HG02759 (cell line): Measurements from ENCODE around the gene FFAR1.
"Not testable (repeated sequence)": the region's sequence is repeated elsewhere in the genome, so short reads cannot be mapped to it uniquely, and the experiment has no call there.

Source experiments
- ATAC-seq: cut with Tn5 transposase; IDR thresholded peaks from one replicate; pipeline ENCODE4 v1.9.1; 2021; ENCODE audit warnings: mild to moderate bottlenecking, moderate library complexity; ENCODE audit not compliant: unreplicated experiment

FFAR1 gene

DNA sequence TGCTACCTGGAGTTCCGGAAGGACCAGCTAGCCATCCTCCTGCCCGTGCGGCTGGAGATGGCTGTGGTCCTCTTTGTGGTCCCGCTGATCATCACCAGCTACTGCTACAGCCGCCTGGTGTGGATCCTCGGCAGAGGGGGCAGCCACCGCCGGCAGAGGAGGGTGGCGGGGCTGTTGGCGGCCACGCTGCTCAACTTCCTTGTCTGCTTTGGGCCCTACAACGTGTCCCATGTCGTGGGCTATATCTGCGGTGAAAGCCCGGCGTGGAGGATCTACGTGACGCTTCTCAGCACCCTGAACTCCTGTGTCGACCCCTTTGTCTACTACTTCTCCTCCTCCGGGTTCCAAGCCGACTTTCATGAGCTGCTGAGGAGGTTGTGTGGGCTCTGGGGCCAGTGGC is 11.7 kb downstream of the FFAR1 start:
- ATAC-seq, result not testable (repeated sequence)

DNA sequence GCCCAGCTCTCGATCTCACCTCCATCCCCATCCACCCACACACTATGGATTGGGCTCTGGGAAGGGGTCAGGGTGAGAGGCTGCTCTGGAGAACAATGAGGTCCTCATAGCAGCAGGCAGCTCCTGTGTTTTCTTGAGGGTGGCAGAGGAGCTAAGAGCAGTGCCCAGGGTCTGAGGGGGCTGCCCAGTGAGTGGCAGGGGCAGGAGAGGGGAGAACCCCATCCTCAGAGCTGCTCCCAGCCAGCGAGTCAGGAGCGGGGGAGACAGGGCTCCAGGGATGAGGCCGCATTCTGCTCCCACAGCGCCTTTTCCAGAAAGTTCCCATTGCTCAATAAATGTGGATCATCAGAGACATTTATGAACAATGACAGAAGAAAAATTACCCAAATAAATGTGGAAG is 12.4 kb downstream of the FFAR1 start:
- not testable (repeated sequence) for ATAC-seq

DNA sequence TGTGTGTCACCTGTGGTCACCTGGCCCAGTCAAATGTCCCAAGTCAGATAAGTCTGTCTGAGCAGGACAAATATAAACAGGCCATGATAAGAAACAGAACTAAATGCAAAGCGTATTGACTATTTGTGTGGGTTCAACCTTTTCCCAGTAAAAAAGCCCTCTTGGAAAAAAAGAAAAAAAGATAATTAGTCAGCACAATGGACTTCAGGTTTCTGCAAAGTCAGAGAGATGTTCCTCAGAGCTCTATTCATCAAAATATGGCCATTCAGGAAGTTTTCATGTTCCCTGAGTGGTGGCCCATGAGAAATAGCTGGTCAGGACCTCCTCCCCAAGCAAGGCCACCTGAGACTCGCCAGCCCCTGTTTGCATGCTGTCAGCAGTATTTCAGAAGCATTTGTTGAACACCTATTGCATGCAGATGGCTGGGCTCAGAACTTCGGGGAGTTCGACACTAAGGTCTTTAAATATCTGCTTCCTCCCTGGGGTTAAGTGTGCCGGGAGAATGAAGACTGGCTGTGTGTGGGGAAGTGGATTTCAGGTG is 13.2 kb downstream of the FFAR1 start:
- ATAC-seq, result no peak

DNA sequence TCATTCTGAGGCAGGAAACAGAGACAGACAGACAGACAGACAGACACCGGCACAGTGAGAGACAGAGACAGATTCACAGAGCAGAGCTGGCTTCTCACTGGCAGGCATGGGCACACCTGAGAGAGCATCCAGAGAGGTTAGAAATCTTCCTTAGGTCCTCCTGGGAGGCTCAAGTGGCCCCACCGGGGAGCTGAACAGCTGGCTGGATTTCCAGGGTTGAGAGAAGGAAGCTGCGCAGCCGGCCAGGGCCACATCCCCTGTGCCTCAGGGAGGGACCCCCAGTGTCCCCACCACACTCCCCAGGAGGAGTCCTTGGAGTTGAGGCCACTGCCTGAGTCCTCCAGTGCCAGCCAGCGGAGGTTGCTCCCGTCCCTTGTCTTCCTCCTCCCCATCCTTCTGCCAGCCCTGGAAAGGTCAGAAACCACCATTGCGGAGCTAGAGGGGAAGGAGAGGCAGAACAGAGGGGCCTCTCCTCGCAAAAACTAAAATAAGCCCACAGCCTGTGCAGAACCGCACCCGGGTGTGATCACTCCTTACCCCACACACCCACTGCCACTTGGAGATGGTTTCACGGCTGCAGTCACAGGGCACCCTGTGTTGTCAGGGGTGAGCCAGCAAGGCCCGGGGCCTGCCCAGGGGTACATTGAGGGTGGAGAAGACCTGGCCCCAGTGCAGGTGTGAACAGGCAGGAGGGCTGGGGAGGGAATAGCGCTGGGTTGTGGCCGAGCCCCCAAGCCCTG is 14.7 kb downstream of the FFAR1 start:
- no peak for ATAC-seq

DNA sequence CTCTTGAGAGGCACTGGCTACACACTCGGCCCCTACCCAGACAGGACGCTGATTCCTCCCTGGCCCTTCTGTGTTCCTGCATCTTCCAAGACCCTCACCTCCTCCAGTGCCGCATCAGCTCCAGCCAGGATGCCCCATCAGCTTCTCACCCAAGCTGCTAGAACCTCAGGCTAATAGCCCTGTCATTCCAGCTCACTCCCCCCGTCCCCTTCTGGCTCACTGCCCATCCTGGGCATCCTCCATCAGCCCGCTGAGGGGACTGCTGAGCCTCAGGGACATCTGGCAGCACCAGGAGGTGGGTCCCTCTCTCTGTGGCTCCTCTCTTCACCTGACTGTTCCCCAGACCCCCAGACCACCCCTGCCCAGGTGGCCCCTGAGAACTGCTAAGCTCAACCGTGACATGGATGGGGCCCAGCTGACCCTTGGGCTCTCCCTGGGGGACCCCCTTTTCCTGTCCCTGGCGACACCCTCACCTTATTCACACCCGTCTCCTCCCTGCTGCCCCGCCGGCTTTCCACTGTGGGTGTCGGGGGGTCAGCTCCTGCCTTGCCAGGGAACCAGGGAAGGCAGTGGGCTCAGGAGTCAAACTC is 15.4 kb downstream of the FFAR1 start:
- no peak for ATAC-seq

DNA sequence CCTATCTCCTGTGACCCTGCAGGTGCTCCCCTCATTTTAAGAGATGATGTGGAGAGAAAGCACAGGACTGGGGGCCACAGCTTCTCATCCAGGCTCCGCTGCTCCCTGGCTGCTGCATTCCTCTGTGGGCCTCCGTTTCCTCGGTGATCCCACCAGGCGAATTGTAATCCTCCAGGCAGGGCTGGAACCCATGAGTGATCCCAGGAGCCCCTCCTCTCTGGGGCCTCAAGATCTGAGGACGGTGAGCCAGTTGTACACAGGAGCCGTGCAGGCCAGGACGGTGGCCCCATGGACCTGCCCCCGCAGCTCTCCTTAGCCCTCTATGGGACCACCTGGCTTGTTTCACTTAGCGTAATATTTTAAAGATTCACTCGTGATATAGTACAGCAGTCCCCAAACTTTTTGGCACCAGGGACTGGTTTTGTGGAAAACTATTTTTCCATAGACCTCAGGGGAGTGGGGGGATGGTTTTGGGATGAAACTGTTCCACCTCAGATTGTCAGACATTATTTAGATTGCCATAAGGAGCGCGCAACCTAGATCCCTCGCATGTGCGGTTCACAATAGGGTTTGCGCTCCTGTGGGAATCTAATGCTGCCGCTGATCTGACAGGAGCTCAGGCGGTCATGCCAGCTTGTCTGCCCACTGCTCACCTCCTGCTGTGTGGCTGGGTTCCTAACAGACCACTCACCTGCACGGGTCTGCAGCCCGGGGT is 16.2 kb downstream of the FFAR1 start:
- ATAC-seq, result no peak

DNA sequence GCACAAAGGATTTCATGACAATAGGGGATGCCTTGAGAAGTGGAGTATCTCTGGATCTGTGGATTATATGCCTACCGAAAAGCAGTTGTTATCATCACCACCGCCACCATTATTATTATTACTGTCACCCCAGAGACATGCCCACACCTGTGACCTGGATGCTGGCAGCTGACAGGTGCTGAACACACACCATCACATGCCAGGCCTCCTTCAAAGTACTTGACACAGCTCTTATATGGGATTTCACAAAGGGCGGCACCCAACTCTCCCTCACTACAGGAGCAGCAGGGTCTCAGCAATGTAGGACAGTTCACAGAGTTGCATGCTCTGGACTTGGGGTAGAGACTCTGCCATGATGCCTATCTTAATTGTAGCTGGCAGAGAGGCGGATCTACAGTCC is 17.6 kb downstream of the FFAR1 start:
- ATAC-seq, result no peak

DNA sequence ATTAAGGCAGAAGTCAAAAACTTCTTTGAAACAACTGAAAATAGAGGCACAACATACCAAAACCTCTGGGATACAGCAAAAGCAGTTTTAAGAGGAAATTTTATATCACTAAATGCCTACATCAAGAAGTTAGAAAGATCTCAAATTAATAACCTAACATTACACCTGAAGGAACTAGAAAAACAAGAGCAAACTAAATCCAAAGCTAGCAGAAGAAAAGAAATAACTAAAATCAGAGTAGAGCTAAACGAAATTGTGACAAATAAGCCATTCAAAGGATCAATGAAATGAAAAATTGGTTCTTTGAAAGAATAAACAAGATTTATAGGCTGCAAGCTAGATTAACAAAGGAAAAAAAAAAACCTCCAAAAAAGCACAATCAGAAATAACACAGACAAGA is 20.7 kb downstream of the FFAR1 start:
- no peak for ATAC-seq

DNA sequence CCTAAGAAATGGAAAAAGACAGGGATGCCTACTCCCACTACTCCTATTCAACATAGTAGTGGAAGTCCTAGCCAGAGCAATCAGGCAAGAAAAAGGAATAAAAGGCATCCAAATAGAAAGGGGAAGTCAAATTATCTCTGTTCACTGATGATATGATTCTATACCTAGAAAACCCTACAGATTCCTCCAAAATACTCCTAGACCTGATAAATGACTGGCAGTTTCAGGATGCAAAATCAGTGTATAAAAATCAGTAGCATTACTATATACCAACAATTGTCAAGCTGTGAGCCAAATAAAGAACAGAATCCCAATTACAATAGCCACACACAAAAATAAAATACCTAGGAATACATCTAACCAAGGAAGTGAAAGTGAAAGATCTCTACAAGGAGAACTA is 21.8 kb downstream of the FFAR1 start:
- ATAC-seq, result no peak

DNA sequence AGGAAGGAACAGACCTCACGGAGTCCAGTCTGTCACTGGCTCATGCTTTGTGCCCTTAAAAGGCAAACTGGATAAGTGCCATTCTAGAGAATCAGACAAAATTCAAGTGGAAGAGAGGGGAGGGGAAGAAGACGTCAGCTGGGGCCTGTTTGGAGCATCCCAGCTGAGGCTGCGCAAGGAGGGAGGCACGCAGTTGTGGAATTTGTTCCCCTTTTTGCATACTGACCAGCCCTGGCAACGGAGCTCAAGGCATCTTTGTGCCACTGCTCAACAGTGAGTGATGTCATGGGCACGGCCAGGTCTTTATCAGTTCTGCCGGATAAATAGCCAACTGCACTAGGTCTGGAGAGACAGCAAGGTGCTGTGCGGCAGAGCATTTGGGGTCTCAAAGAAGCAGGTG is 23.0 kb downstream of the FFAR1 start, which contains the start of gene GPR42:
Gene GPR42, plus strand, starts transcription at position 347 of the 400 bp plus-strand sequence. CDS start 292 bp downstream, outside the sequence.
- ATAC-seq, result no peak

DNA sequence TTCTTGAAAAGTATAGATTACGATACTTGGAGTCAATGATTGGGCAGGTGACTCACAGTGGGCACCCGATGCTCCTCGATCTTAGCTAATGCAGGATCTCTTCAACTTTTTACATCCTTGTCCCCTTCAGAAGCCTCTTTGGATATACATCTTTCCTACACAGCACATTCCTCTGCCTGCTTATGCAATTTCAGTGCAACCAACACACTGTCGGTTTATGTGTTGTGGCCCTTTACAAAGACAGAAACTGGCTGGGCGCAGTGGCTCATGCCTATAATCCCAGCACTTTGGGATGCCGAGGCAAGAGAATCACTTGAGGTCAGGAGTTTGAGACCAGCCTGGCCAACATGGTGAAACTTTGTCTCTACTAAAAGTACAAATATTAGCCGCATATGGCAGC is 25.8 kb downstream of the FFAR1 start:
- ATAC-seq, result no peak

DNA sequence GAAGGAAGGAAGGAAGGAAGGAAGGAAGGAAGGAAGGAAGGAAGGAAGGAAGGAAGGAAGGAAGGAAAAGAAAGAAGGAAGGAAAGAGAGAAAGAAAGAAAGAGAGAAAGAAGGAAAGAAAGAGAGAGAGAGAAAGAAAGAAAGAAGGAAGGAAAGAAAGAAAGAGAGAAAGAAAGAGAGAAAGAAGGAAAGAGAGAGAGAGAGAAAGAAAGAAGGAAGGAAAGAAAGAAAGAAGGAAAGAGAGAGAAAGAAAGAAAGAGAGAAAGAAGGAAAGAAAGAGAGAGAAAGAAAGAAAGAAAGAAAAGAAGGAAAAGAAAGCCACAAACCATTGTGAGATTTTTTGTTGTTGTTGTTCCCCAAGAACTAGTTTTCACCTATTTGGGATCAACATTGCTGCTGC is 26.3 kb downstream of the FFAR1 start:
- not testable (repeated sequence) for ATAC-seq

DNA sequence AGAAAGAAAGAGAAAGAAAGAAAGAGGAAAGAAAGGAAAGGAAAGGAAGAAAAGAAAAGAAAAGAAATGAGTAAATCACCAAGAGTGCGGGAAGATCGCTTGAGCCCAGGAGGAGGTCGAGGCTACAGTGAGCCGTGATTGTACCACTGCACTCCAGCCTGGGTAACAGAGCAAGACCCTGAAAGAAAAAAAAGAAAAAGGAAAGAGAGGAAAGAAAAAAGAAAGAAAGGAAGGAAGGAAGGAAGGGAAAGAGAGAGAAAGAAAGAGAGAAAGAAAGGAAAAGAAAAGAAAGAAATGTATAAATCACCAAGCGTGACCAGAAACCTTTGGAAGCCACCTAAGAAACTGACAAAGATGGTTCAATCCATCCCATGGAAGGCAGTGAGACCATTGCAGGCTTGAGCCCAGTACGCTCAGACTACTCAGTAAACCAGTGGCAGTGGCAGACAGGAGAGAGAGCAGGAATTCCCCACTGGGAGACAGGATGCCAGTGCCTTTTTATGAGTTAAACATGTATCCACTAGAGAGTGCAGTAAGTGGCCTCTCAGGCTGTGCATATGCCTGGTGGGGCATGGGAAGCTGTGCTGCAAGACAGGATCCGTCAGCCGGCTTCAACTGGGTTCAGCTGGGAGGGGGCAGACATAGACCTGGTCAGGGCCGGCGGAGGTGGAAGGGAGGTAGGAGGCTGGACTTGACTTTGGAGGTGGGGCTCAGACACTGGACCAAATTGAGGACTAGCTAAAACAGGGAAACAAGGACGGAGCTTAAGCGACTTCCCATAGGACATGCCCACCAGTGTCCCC is 28.0 kb downstream of the FFAR1 start:
- ATAC-seq, result no peak

DNA sequence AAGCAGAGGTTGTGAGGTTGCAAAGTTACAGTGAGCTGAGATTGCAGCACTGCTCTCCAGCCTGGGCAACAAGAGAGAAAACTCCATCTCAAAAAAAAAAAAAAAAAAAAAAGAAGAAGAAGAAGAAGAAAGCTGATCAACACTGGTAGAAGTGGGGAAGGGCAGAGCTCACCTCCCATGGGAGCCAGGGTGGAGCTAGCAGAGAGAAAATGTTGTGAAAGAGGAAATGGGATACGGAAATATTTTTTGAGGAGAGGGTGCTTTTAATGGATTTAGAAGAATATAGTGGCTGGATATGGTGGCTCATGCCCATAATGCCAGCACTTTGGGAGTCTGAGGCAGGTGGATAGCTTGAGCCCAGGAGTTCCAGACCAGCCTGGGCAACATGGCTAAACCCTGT is 30.0 kb downstream of the FFAR1 start:
- ATAC-seq, result no peak

DNA sequence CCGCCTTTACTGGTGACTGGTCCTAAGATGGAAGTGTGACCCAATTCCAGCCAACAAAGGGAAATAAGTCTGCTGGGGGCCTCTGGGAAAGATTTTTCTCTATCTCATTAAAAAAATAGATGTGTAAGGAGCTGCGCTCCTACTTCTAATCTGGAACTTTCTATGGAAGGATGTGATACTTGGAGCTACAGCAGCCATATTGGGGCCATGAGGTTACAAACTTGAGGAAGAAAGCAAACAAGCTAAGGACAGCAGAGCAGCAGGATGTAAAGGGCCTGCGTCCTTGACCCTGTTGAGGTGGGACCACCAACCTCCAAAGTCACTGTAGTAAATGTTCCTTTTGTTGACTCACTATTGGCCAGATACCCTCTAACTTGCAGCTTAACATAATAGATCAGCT is 30.7 kb downstream of the FFAR1 start:
- ATAC-seq, result no peak

DNA sequence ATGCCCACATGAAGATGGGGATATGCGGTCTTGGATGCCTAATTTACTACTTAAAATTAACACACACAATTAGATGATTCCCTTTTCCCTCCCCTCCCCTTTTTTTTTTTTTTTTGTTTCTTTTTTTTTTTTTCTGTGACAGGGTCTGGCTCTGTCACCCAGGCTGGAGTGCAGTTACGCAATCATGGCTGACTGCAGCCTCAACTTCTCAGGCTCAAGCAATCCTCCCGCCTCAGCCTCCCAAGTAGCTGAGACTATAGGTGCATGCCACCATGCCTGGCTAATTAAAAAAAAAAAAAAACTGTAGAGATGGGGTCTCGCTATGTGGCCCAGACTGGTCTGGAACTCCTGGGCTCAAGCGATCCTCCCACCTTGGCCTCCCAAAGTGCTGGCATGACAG is 31.8 kb downstream of the FFAR1 start:
- ATAC-seq, result not testable (repeated sequence)

DNA sequence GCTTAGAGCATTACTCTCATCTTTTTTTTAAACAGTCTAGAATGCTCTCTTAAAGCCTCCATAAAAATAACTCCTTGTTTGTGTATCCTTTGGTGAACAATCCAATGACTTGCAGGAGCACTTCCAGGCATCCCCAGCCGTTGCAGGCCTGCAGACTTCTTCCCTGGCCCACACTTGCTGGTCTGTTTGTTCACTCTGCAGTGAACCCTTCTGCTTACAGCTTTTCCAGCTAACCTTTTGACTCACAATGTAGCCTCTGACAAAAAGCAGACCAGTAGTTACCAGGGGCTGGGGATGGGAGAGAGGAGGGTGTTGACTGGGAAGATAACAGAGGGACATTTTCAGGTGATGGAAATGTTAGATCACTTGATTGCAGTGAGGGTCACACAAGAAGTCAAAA is 32.3 kb downstream of the FFAR1 start:
- ATAC-seq, result no peak

DNA sequence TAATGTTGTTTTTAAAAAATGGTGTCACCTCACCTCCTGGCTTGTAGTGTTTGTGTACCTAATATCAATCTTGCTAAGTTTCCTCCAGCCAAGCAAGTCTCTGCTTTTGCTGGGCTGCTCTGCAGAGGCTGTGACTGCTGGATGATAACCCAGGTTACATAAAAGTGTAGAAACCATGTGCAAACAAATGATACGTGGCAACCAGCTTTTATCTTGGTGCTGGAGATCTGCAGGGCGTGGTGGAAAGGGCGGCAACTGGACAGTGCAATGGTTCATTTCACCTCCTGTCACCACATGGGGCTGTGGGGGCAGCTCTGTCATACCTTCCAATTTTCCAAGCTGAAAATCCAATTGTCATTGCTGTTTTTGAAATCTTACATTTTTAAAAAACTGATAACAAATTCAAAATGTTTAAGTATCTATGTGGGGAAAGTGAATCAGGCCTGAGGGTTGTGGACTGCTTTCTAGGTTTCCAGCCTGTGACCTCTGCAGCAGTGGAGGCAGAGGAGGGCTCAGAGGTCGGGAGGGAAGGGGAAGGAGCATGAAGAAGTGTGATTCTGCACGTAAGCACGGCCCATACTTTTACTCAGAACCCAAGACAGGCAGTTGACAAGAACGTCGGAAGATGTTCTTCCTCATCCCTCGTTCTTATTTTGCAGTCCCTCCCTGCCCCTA is 32.9 kb downstream of the FFAR1 start:
- no peak for ATAC-seq

DNA sequence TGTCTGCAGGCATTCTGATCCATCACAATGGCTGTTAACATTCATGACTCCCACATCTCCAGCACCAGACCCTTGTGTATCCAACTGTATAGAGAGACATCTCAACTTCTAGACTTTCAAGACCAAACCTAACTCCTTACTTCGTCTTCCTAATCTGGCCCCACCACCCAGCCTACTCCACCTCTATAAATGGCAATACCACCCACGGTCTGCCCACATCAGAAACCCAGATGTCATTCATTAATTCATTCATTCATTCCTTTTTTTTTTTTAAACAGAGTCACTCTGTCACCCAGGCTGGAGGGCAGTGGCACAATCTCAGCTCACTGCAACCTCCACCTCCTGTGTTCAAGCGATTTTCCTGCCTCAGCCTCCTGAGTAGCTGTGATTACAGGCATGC is 33.6 kb downstream of the FFAR1 start:
- no peak for ATAC-seq

DNA sequence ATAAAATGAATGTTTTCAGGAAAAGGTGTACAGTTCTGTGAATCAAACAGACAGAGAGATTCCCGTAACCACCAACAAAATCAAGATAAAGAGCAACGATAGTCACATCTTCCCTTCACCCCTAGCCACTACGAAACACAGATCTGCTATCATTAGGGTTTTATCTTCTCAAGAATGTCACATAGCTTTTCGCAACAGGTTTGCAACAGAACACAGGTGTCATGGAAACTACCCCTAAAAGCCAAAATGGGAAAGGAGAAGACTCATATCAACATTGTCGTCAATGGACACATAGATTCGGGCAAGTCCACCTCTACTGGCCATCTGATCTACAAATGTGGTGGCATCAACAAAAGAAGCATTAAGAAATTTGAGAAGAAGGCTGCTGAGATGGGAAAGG is 34.2 kb downstream of the FFAR1 start:
- no peak for ATAC-seq
